Right lobe of liver (tissue), 6 donors: Measurements from ENCODE around the gene IDUA. TPM values are rescaled to one million over a fixed set of nuclear protein-coding genes. Genes with fewer than 3 reads are reported as not detected.

Experiments used
- ATAC-seq, 4 donors: fragments of 200-7000 bp; cut with Tn5 transposase; one replicate each; pipeline ENCODE4 v1.9.1; 2020; ENCODE audit warnings: mild to moderate bottlenecking in 4 of 4, moderate library complexity in 4 of 4
- DNase-seq, 3 donors: peaks; one replicate each; pipeline ENCODE4 v3.0.0-alpha.2; 2020
- H3K27ac ChIP-seq, 3 donors: fragments of 200-600 bp; one replicate each; pipeline ENCODE4 v1.8.0; 2022
- H3K27me3 ChIP-seq, 2 donors: fragments of 200-600 bp; one replicate each; pipeline ENCODE4 v1.8.0; 2022
- H3K36me3 ChIP-seq, 4 donors: fragments of 200-600 bp; sonication (generic) in 1 of 4; one replicate each; pipeline versions ENCODE4 v1.5.1 to v1.8.0; 2017 to 2022; ENCODE audit warnings: control low read depth in 1 of 4
- H3K4me1 ChIP-seq, 4 donors: fragments of 200-600 bp; sonication (generic) in 1 of 4; one replicate each; pipeline versions ENCODE4 v1.5.1 to v1.8.0; 2017 to 2022; ENCODE audit warnings: control low read depth in 1 of 4
- H3K4me3 ChIP-seq, 3 donors: fragments of 200-600 bp; one replicate each; pipeline ENCODE4 v1.8.0; 2022
- H3K9me3 ChIP-seq, 4 donors: fragments of 200-600 bp; sonication (generic) in 1 of 4; one replicate each; pipeline versions ENCODE4 v1.5.1 to v1.8.0; 2017 to 2022; ENCODE audit warnings: control low read depth in 1 of 4
- POLR2A ChIP-seq: fragments of 450-650 bp; IDR thresholded peaks from one replicate; pipeline ENCODE4 v1.6.1; 2017; ENCODE audit warnings: antibody characterized with exemption, mild to moderate bottlenecking
- WGBS: methylation state at CpG from one replicate; pipeline ENCODE4 v1.1.6; 2018; ENCODE audit warnings: low coverage, low lambda C conversion rate; ENCODE audit not compliant: insufficient coverage; ENCODE audit errors: missing lambda C conversion rate; 5-methylcytosine and 5-hydroxymethylcytosine counted together
- intact Hi-C, 2 donors: fragments of 100-400 bp; cut with DNase I; formaldehyde crosslinking; loops; one replicate each; pipeline versions ENCODE4 v1.11.2 to v1.14.1; 2022
- total RNA-seq, 6 experiments: library from RNA; depleted of rRNA in 2 of 6; stranded (reverse); fragments of >200 nt in 2 of 6; fragmentation: NEBNext Ultra II Directional in 3 of 6; extraction: Animal tissue kit (Norgen Biotek cat#: 25700) in 3 of 6; gene quantifications; one replicate each; pipeline versions ENCODE4 v1.1.0 to v1.2.4, GENCODE V29; 2016 to 2023
- TF ChIP-seq, protein P1 (sequence below), 4 donors: fragments of 200-600 bp in 3 of 4; fragments of 450-650 bp in 1 of 4; IDR thresholded peaks; one replicate each; pipeline versions ENCODE4 v1.5.1 to v1.8.0; 2016 to 2022; ENCODE audit warnings: antibody characterized with exemption in 4 of 4, mild to moderate bottlenecking in 2 of 4
- donor health status: DM: no; HTN: yes; CAD: no.
- donor health status: DM: no; HTN: no; CAD: no.
- donor health status: DM: no; HTN: no; CAD: no.
- donor health status: DM: no; HTN: yes; CAD: no.
- donor health status: DM: no; HTN: yes; CAD: no.

The IDUA gene
- total RNA-seq, 6 experiments from 2014 or later, result 4.7 to 15.1 (median 11.0) TPM

DNA sequence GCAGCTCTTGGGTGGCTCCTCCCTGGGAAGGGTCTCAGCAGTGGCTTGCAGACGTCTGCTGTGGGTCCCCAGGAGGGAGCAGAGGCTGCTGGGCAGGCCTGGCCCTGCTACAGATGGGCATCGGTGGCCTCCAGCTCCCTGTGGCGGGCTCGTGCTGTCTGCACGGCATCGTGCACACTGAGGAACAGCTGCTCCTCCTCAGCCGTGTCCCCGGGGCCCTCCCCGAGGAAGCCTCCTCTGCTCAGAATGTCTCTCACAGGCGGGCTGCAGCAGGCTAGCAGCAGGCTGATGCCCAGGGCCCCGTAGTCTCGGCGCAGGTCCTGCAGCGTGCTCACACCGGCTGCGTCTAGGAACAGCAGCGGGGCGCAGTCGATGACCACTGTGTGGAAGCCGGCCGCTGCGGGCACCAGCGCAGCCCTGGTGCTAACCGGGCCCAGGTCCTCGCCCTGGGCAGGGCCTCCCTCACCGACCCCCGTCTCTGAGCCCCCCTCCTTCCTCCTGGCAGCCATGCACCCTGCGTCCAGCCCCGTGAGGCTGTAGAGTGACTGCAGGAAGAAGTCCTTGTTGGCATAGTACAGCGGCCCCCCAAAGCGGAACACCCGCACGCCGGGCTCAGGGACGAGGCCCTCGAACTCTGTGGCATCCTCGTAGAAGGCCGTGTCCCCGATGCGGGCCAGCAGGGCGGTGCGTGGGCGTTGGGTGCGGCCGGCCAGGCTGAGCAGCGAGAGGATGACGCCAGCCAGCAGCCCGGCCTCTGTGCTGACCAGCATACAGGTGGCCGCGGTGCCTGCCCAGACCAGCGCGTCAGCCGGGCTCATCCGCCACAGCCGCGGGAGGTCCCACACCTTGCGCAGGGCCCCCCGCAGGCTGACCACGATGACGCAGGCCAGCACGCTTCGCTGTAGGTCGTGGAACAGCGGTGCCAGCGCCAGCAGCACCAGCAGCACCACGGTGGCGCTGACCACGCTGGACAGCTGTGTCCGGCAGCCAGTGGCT lies 2.2 kb downstream of the IDUA start:
- intact Hi-C loops, result no loop called here
- Histone ChIP-seq H3K4me1 (peaks cover 0 to 31% (median 13%) of the 10 kb centered on the region in 4 donors), H3K36me3 (peaks cover 0 to 17% (median 4%) of the 10 kb centered on the region in 4 donors), H3K4me3 (no peak overlapping the region), H3K27ac (no peak overlapping the region), H3K9me3 (no peaks in the 10 kb centered on the region), H3K27me3 (no peaks in the 10 kb centered on the region)
- TF ChIP-seq POLR2A, result no peak
- TF ChIP-seq, protein P1, sequence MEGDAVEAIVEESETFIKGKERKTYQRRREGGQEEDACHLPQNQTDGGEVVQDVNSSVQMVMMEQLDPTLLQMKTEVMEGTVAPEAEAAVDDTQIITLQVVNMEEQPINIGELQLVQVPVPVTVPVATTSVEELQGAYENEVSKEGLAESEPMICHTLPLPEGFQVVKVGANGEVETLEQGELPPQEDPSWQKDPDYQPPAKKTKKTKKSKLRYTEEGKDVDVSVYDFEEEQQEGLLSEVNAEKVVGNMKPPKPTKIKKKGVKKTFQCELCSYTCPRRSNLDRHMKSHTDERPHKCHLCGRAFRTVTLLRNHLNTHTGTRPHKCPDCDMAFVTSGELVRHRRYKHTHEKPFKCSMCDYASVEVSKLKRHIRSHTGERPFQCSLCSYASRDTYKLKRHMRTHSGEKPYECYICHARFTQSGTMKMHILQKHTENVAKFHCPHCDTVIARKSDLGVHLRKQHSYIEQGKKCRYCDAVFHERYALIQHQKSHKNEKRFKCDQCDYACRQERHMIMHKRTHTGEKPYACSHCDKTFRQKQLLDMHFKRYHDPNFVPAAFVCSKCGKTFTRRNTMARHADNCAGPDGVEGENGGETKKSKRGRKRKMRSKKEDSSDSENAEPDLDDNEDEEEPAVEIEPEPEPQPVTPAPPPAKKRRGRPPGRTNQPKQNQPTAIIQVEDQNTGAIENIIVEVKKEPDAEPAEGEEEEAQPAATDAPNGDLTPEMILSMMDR (IDR thresholded peaks at IDR 0.05), result no peak
- DNase-seq, result no peak
- WGBS, result no CpG with 5 or more reads among the region's 69 CpGs
- ATAC-seq, result no peak

DNA sequence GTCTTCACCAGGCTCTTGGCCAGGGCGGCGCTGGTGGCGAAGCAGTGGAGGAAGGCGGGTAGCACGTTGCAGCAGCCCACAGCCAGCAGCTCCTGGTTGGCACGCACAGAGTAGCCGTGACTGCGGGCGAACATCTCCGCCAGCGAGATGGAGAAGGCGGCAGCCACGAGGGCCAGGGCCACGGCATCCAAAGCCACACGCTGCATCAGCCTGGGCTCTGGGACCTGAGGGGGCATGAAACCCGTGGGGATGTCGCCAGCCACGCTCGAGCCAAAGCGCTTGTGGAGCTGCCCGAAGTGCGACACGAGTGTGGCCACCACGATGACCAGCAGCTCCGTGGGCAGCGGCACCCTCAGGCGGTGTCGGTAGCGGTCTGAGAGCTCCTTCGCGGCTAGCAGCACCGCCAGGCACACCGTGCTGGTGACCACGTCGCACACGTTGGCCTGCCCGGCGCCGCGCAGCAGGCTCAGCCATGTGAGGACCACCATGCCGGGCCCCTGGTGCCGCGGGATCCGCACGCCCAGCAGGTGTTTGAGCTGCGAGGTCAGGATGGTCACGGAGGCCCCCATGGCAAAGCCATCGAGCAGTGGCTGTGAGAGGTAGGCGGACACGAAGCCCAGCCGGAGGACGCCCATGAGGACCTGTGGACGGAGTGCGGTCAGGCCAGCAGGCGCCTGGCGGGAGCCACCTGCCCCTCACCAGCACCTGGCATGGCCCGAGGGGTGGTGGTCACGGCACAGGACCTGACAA lies 3.1 kb downstream of the IDUA start:
- TF ChIP-seq, protein P1 (IDR thresholded peaks at IDR 0.05), result no peak
- no peak for TF ChIP-seq POLR2A
- H3K4me3 ChIP-seq, result no peak overlapping the region
- DNase-seq (peak in 1 of 3 donors; percentile 22), ATAC-seq (no peak)
- H3K9me3 ChIP-seq, result no peaks in the 10 kb centered on the region
- intact Hi-C loops, result no loop called here
- H3K27ac ChIP-seq, result no peak overlapping the region
- no peaks in the 10 kb centered on the region for H3K27me3 ChIP-seq
- WGBS, result 87% methylated on average over 3 of the region's 58 CpGs
- H3K36me3 ChIP-seq, result peaks cover 0 to 17% (median 4%) of the 10 kb centered on the region in 4 donors
- H3K4me1 ChIP-seq, result peaks cover 0 to 39% (median 15%) of the 10 kb centered on the region in 4 donors

DNA sequence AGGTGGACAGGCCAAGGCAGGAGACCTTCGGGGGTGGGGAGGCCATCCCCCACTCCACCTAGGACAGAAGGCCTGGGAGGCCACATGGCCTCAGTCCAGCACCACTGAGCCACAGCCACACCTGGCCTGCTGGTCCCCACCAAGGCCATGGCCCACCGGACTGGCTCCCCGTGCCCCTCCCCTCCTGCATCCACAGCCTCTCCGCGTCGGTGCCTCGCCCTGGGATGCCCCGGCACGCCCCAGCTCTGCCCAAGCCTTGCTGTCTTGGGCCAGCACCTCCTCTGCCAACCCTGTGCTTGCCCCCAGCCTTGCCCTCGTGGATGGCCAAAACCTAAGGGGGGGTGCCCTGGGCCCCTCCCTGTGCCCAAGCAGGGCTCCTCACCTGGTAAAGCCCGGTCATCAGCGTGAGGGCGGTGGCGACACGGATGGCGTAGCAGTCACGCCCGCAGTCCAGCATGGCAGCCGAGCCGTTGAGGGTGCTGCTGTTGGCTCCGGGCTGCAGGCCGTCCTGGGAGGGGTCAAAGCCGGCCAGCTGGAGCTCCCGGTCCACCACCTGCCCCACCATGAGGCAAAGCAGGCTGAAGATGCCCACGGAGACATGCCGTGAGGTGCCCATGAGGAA lies 4.0 kb downstream of the IDUA start:
- DNase-seq, result peak in 1 of 3 donors; percentile 21
- peaks cover 0 to 17% (median 4%) of the 10 kb centered on the region in 4 donors for H3K36me3 ChIP-seq

More for the DNA sequence above, 4.0 kb downstream of the IDUA start:
- no peak for ATAC-seq
- Histone ChIP-seq H3K27me3 (no peaks in the 10 kb centered on the region), H3K9me3 (no peaks in the 10 kb centered on the region), H3K4me3 (no peak overlapping the region), H3K27ac (peak overlapping the region in 1 of 3 donors; percentile 97), H3K4me1 (peaks cover 0 to 32% (median 10%) of the 10 kb centered on the region in 4 donors)
- intact Hi-C loops, result no loop called here
- no peak for TF ChIP-seq POLR2A
- TF ChIP-seq, protein P1 (IDR thresholded peaks at IDR 0.05), result no peak
- WGBS, result 47% methylated on average over 2 of the region's 26 CpGs
